ENCODE data around the gene VPS45. TPM values are rescaled to one million over a fixed set of nuclear protein-coding genes. Genes with fewer than 3 reads are reported as not detected.

Gene VPS45
- total RNA-seq, 1 experiment from 2014 or later, result 57.5 TPM

- DNase-seq (ENCODE audit: low spot score), result no peak
These were observed 120.0 kb downstream of the VPS45 start for GRCh38 chr1:150187560-150187931.

DNA sequence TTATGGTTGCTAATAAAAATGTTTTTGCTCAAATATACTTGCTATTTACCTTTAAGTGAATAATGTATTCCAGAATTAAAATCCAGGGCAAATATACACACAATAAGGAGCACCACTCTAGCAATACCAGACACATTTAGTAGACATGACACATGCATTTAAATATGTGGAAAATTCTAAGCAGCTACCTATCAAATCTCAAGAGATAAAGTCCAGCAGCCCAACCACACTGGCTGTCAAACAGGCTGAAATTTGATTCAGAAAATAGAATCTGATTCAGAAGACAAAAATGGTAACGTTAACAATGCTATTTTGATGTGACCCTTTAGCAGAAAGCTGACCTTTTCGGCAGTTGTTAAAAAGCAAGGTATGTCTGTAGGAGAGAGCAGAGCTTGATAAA is 124.4 kb downstream of the VPS45 start:
- peak; percentile 96 for DNase-seq (ENCODE audit: low spot score)

- DNase-seq (ENCODE audit: low spot score), result peak; percentile 65
These were observed 126.9 kb downstream of the VPS45 start for GRCh38 chr1:150194381-150195031.

Other genes starting within 250 kb of the VPS45 start
- gene BOLA1, start 168.2 kb upstream of the VPS45 start, total RNA-seq (2014; rRNA removed; shearing (Covaris generic)), result 23.5 and 27.8 TPM in 2 replicates
- gene SV2A, start 149.9 kb upstream of the VPS45 start, total RNA-seq (2014; rRNA removed; shearing (Covaris generic)), result 32.2 and 37.7 TPM in 2 replicates
- gene SF3B4, start 140.0 kb upstream of the VPS45 start, total RNA-seq (2014; rRNA removed; shearing (Covaris generic)), result 26.9 and 37.0 TPM in 2 replicates
- gene MTMR11, start 130.9 kb upstream of the VPS45 start, total RNA-seq (2014; rRNA removed; shearing (Covaris generic)), result 7.2 and 9.0 TPM in 2 replicates
- 15.6 and 19.7 TPM in 2 replicates for gene OTUD7B, start 57.0 kb upstream of the VPS45 start, total RNA-seq (2014; rRNA removed; shearing (Covaris generic))
- 69.1 and 82.9 TPM in 2 replicates for gene PLEKHO1, start 82.1 kb downstream of the VPS45 start, total RNA-seq (2014; rRNA removed; shearing (Covaris generic))
- gene ANP32E, start 168.3 kb downstream of the VPS45 start, total RNA-seq (2014; rRNA removed; shearing (Covaris generic)), result 76.3 and 81.9 TPM in 2 replicates
- gene CA14, start 190.0 kb downstream of the VPS45 start, total RNA-seq (2014; rRNA removed; shearing (Covaris generic)), result not detected in 2 replicates
- 197 and 226 TPM in 2 replicates for gene APH1A, start 201.2 kb downstream of the VPS45 start, total RNA-seq (2014; rRNA removed; shearing (Covaris generic))
- 8.8 TPM in 1 of 2 replicates, not detected in the other for gene C1orf54, start 205.0 kb downstream of the VPS45 start, total RNA-seq (2014; rRNA removed; shearing (Covaris generic))
- 15.2 and 25.2 TPM in 2 replicates for gene CIART, start 214.8 kb downstream of the VPS45 start, total RNA-seq (2014; rRNA removed; shearing (Covaris generic))
- 42.3 and 60.1 TPM in 2 replicates for gene MRPS21, start 226.1 kb downstream of the VPS45 start, total RNA-seq (2014; rRNA removed; shearing (Covaris generic))

Measured in A172 (cell line).